Caco-2 (cell line): ENCODE measurements around the gene TTLL5. TPM values are rescaled to one million over a fixed set of nuclear protein-coding genes. Genes with fewer than 3 reads are reported as not detected.

Source experiments
- BruUV-seq: library from RNA; stranded (reverse); fragments of 400-500 nt; replicated peaks from 2 replicates; lab custom pipeline; 2021; lab: Mats Ljungman, UMichigan
- CTCF ChIA-PET: fragments of 300-600 bp; sonication (Branson Sonifier 250); formaldehyde crosslinking; loops from one replicate; lab custom pipeline; 2022; ENCODE audit warnings: antibody characterized with exemption; lab: Charles Lee
- POLR2A ChIA-PET: fragments of 300-600 bp; sonication (Branson Sonifier 250); formaldehyde crosslinking; loops from one replicate; lab custom pipeline; 2022; ENCODE audit warnings: antibody characterized with exemption; lab: Charles Lee
- DNase-seq, 2 experiments: peaks; one replicate each; pipeline versions ENCODE4 v3.0.0 to v3.0.0-alpha.2; 2020 to 2022
- H3K27me3 ChIP-seq: replicated peaks from 2 replicates; pipeline ENCODE4 v1.6.0; 2011; ENCODE audit warnings: low read length; ENCODE audit not compliant: control insufficient read depth, insufficient read depth
- H3K36me3 ChIP-seq: 2 replicates; pipeline ENCODE4 v1.5.1; 2011; ENCODE audit warnings: low read length; ENCODE audit not compliant: control insufficient read depth, insufficient read depth
- H3K4me1 ChIP-seq: fragments of 250-450 bp; sonication (Bioruptor Pico); 2 replicates; pipeline ENCODE4 v1.5.1; 2020; ENCODE audit warnings: mild to moderate bottlenecking
- H3K4me3 ChIP-seq: 2 replicates; pipeline ENCODE4 v1.5.1; 2011; ENCODE audit warnings: low read depth, mild to moderate bottlenecking, control low read depth, low read length
- H3K9me3 ChIP-seq: fragments of 250-450 bp; sonication (Bioruptor Pico); 2 replicates; pipeline ENCODE4 v1.5.1; 2020; ENCODE audit warnings: mild to moderate bottlenecking, moderate library complexity
- H3K27ac Mint-ChIP-seq: one replicate; pipeline ENCODE4 v1.8.0; 2022; ENCODE audit warnings: mixed read lengths; ENCODE audit not compliant: unreplicated experiment
- H3K27me3 Mint-ChIP-seq: one replicate; pipeline ENCODE4 v1.8.0; 2022; ENCODE audit warnings: mixed read lengths; ENCODE audit not compliant: insufficient read depth, unreplicated experiment
- H3K36me3 Mint-ChIP-seq: one replicate; pipeline ENCODE4 v1.8.0; 2022; ENCODE audit warnings: mild to moderate bottlenecking, mixed read lengths; ENCODE audit not compliant: insufficient read depth, unreplicated experiment
- H3K4me1 Mint-ChIP-seq: one replicate; pipeline ENCODE4 v1.8.0; 2022; ENCODE audit warnings: low read depth, mixed read lengths; ENCODE audit not compliant: unreplicated experiment
- H3K4me3 Mint-ChIP-seq: one replicate; pipeline ENCODE4 v1.8.0; 2022; ENCODE audit warnings: mild to moderate bottlenecking, moderate library complexity, mixed read lengths; ENCODE audit not compliant: unreplicated experiment
- H3K9me3 Mint-ChIP-seq: one replicate; pipeline ENCODE4 v1.8.0; 2022; ENCODE audit warnings: mixed read lengths; ENCODE audit not compliant: unreplicated experiment
- CTCF ChIP-seq, 2 experiments: fragments of 200-600 bp in 1 of 2; IDR thresholded peaks; 1 replicate in 1 of 2; 2 replicates in 1 of 2; pipeline versions ENCODE4 v1.5.1 to v1.8.0; 2011 to 2022; ENCODE audit warnings: antibody characterized with exemption in 1 of 2, control low read depth in 1 of 2, inconsistent platforms in 1 of 2, low read depth in 1 of 2, low read length in 1 of 2, mild to moderate bottlenecking in 1 of 2, moderate library complexity in 1 of 2; ENCODE audit not compliant: insufficient read depth in 1 of 2, severe bottlenecking in 1 of 2, unreplicated experiment in 1 of 2
- intact Hi-C: fragments of 100-400 bp; cut with micrococcal nuclease; formaldehyde crosslinking; loops from one replicate; pipeline ENCODE4 v1.10.0; 2022; ENCODE audit not compliant: unreplicated experiment
- total RNA-seq: library from RNA; stranded (reverse); gene quantifications from 2 replicates; pipeline ENCODE4 v1.2.3, GENCODE V29; 2022

TTLL5 gene
- total RNA-seq, 1 experiment from 2014 or later: 38.2 TPM

DNA sequence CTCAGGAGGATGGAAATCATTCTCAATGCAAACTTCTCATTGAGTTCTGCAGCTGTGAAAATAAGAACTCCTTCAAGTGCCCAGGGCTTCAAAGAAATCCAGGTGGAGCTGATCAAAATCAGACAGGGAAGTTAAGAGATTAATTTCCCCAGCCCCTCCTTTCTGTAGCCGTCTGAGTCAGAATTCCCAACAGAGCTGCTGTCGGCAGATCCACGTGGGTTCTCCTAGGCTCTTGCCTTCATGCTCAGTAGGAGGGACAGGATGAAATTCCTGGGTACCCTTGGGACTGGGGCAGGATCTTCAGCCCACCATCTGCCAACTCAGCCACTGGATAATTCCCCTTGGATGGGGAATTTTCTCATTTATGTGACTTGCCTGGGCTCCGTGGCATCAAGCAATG, 307.4 kb downstream of the TTLL5 start:
- ChIA-PET CTCF (interaction anchor here (1.5 kb wide), 1 partner anchor 62 kb away, joined by 4 read pairs; no protein-coding TSS in a partner anchor), POLR2A (no interaction called here)
- Mint-ChIP-seq H3K4me1 (peaks cover 13% of the 10 kb centered on the region), H3K9me3 (no peaks in the 10 kb centered on the region), H3K36me3 (peaks cover under 1% of the 10 kb centered on the region), H3K27me3 (no peaks in the 10 kb centered on the region), H3K27ac (no peak overlapping the region), H3K4me3 (no peak overlapping the region)
- no peak for DNase-seq
- Histone ChIP-seq H3K36me3 (no peaks in the 10 kb centered on the region), H3K4me1 (peaks cover 8% of the 10 kb centered on the region), H3K9me3 (no peaks in the 10 kb centered on the region), H3K27me3 (no peaks in the 10 kb centered on the region), H3K4me3 (no peak overlapping the region)
- BruUV-seq: no TSS peak
- intact Hi-C loops: no loop called here
- no peak for TF ChIP-seq CTCF (IDR thresholded peaks at IDR 0.05; ENCODE audit: insufficient read depth in 1 of 2, low read depth in 1 of 2, low read length in 1 of 2, severe bottlenecking in 1 of 2, unreplicated experiment in 1 of 2)

DNA sequence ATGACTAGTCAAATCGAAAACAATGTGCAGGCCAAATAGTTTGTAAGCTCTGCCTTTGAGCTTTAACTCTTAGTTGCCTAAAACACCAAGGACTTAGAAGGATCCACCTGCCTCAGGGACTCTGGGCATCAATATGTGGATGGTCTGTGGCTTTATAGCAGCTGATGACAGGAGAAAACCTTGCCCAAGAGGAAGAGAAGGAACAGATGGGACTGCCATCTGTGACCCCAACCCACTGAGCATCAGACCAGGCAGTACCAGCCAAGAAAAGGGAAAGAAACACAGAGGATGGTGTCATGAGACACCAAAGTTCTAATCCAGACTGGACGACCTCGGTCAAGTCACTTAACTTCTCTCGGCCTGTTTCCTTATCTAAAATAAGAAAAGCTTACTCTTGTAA, 308.1 kb downstream of the TTLL5 start:
- H3K27me3 Mint-ChIP-seq: no peaks in the 10 kb centered on the region
- POLR2A ChIA-PET: no interaction called here

DNA sequence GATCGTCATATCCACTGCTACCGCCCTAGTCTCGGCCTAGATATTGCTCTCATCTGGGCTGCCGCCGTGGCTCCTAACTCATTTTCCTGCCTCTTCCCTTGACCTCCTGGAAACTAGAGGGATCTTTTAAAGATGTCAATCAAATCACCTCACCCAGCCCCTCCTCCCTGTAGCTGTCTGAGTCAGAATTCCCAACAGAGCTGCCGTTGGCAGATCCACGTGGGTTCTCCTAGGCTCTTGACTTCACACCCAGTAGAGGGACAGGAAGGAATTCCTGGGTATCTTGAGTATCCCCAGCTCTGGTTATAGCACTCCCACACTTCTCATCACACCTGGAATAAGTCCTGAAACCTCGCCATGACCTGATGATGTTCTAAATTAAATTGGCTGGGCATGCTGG, 308.8 kb downstream of the TTLL5 start:
- H3K4me1 Mint-ChIP-seq: peaks cover 13% of the 10 kb centered on the region
- no peaks in the 10 kb centered on the region for H3K36me3 Mint-ChIP-seq
- no TSS peak for BruUV-seq
- Histone ChIP-seq H3K9me3 (no peaks in the 10 kb centered on the region), H3K36me3 (no peaks in the 10 kb centered on the region), H3K4me3 (no peak overlapping the region), H3K4me1 (peaks cover 8% of the 10 kb centered on the region), H3K27me3 (no peaks in the 10 kb centered on the region)
- ChIA-PET CTCF (interaction anchor here (1.5 kb wide), 1 partner anchor 63 kb away, joined by 4 read pairs; no protein-coding TSS in a partner anchor), POLR2A (no interaction called here)
- intact Hi-C loops: no loop called here
- TF ChIP-seq CTCF (IDR thresholded peaks at IDR 0.05; ENCODE audit: insufficient read depth in 1 of 2, low read depth in 1 of 2, low read length in 1 of 2, severe bottlenecking in 1 of 2, unreplicated experiment in 1 of 2): no peak
- no peak overlapping the region for H3K4me3 Mint-ChIP-seq
- H3K27ac Mint-ChIP-seq: no peak overlapping the region
- DNase-seq: no peak
- no peaks in the 10 kb centered on the region for H3K27me3 Mint-ChIP-seq
- no peaks in the 10 kb centered on the region for H3K9me3 Mint-ChIP-seq

More for the DNA sequence above, 308.1 kb downstream of the TTLL5 start:
- Mint-ChIP-seq H3K4me1 (peaks cover 13% of the 10 kb centered on the region), H3K36me3 (no peaks in the 10 kb centered on the region), H3K27ac (no peak overlapping the region), H3K9me3 (no peaks in the 10 kb centered on the region), H3K4me3 (no peak overlapping the region)
- no peak for TF ChIP-seq CTCF (IDR thresholded peaks at IDR 0.05; ENCODE audit: insufficient read depth in 1 of 2, low read depth in 1 of 2, low read length in 1 of 2, severe bottlenecking in 1 of 2, unreplicated experiment in 1 of 2)
- no TSS peak for BruUV-seq
- DNase-seq: no peak
- Histone ChIP-seq H3K4me1 (peaks cover 8% of the 10 kb centered on the region), H3K27me3 (no peaks in the 10 kb centered on the region), H3K36me3 (no peaks in the 10 kb centered on the region), H3K9me3 (no peaks in the 10 kb centered on the region), H3K4me3 (no peak overlapping the region)
- CTCF ChIA-PET: interaction anchor here (1.5 kb wide), 1 partner anchor 62 kb away, joined by 4 read pairs; no protein-coding TSS in a partner anchor
- intact Hi-C loops: no loop called here
